Dendritic cell treated with granulocyte-macrophage colony-stimulating factor and Interleukin-4, amounts not matched to agents 40 ng/mL and 50 ng/mL, for 4 days (primary cell): Measurements from ENCODE around the gene RAD23B.

Experiments
- H3K27ac Mint-ChIP-seq: one replicate; pipeline ENCODE4 v1.8.0; 2022; ENCODE audit warnings: mild to moderate bottlenecking, mixed read lengths
- H3K27me3 Mint-ChIP-seq: one replicate; pipeline ENCODE4 v1.8.0; 2022; ENCODE audit warnings: mild to moderate bottlenecking, mixed read lengths
- H3K36me3 Mint-ChIP-seq: one replicate; pipeline ENCODE4 v1.8.0; 2022; ENCODE audit warnings: low read depth, mixed read lengths
- H3K4me1 Mint-ChIP-seq: one replicate; pipeline ENCODE4 v1.8.0; 2022; ENCODE audit warnings: low read depth, mixed read lengths
- H3K4me3 Mint-ChIP-seq: one replicate; pipeline ENCODE4 v1.8.0; 2022; ENCODE audit warnings: mild to moderate bottlenecking, moderate library complexity, mixed read lengths
- H3K9me3 Mint-ChIP-seq: one replicate; pipeline ENCODE4 v1.8.0; 2022; ENCODE audit warnings: mixed read lengths
- intact Hi-C: fragments of 100-400 bp; cut with micrococcal nuclease; formaldehyde crosslinking; loops from one replicate; pipeline ENCODE4 v1.15.0; 2022

Gene RAD23B

GRCh38 chr9:107368696-107369095 lies 85.6 kb downstream of the RAD23B start:
- Mint-ChIP-seq H3K36me3 (no peaks in the 10 kb centered on the region), H3K4me1 (no peaks in the 10 kb centered on the region), H3K4me3 (no peak overlapping the region), H3K27me3 (peaks cover 18% of the 10 kb centered on the region), H3K9me3 (no peaks in the 10 kb centered on the region), H3K27ac (no peak overlapping the region)
- intact Hi-C loops = no loop called here

GRCh38 chr9:107373809-107374208 lies 90.7 kb downstream of the RAD23B start:
- Mint-ChIP-seq H3K4me1 (no peaks in the 10 kb centered on the region), H3K36me3 (no peaks in the 10 kb centered on the region), H3K27ac (no peak overlapping the region), H3K27me3 (peaks cover 12% of the 10 kb centered on the region), H3K4me3 (no peak overlapping the region), H3K9me3 (no peaks in the 10 kb centered on the region)
- intact Hi-C loops = no loop called here

- intact Hi-C loops = no loop called here
- Mint-ChIP-seq H3K9me3 (no peaks in the 10 kb centered on the region), H3K4me1 (no peaks in the 10 kb centered on the region), H3K27me3 (peaks cover 11% of the 10 kb centered on the region), H3K36me3 (no peaks in the 10 kb centered on the region), H3K27ac (no peak overlapping the region), H3K4me3 (no peak overlapping the region)
These were observed 91.9 kb downstream of the RAD23B start for GRCh38 chr9:107375001-107375400.

- Mint-ChIP-seq H3K27ac (no peak overlapping the region), H3K27me3 (peaks cover 13% of the 10 kb centered on the region), H3K9me3 (no peaks in the 10 kb centered on the region), H3K36me3 (no peaks in the 10 kb centered on the region), H3K4me3 (no peak overlapping the region), H3K4me1 (no peaks in the 10 kb centered on the region)
- intact Hi-C loops = no loop called here
These were observed 92.7 kb downstream of the RAD23B start for GRCh38 chr9:107375651-107376369.

- H3K27me3 Mint-ChIP-seq = peaks cover 6% of the 10 kb centered on the region
- no peak overlapping the region for H3K4me3 Mint-ChIP-seq
- H3K4me1 Mint-ChIP-seq = no peaks in the 10 kb centered on the region
- H3K9me3 Mint-ChIP-seq = no peaks in the 10 kb centered on the region
- H3K27ac Mint-ChIP-seq = no peak overlapping the region
- no peaks in the 10 kb centered on the region for H3K36me3 Mint-ChIP-seq
- intact Hi-C loops = no loop called here
These were observed 94.9 kb downstream of the RAD23B start for GRCh38 chr9:107378006-107378405.
